LoVo (cell line): Measurements from ENCODE around the gene ARHGAP24.
"Not testable (repeated sequence)": the region's sequence is repeated elsewhere in the genome, so short reads cannot be mapped to it uniquely, and the experiment has no call there.

Experiments
- DNase-seq: peaks from one replicate; pipeline ENCODE4 v3.0.0-alpha.2; 2016; ENCODE audit warnings: low spot score

Gene ARHGAP24

GRCh38 chr4:85815796-85816459 lies 341.0 kb downstream of the ARHGAP24 start:
- no peak for DNase-seq

DNA sequence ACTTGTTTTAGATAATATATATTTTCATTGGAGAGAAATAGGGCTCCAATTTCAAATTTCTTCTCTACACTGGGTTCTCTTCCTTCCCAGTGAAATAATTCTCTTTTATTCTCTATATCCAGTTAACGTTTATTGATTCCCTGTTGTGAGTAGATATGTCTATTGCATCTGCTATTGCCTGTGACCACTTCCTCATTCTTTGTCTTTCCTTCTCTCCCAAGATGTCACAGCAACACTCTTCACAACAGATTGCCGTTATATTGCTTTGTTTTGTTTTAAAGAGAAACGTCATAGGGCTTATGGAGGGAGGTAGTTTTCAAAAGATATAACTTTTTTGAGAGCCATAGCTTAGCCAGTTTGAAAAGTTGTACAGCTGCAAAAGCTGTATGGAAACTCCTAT lies 343.8 kb downstream of the ARHGAP24 start:
- no peak for DNase-seq

DNA sequence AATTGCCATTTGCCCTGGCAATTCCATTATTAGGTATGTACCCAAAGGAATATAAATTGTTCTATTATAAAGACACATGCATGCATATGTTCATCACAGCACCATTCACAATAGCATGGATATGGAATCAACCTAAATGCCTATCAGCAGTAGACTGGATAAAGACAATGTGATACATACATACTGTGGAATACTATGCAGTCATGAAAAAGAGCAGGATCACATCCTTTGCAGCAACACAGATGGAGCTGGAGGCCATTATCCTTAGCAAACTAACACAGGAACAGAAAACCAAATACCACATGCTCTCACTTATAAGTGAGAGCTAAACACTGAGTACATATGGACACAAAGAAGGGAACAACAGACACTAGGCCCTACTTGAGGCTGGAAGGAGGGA lies 345.2 kb downstream of the ARHGAP24 start:
- not testable (repeated sequence) for DNase-seq

- no peak for DNase-seq
Measured at GRCh38 chr4:85821688-85822455, 346.9 kb downstream of the ARHGAP24 start.

GRCh38 chr4:85823295-85823694 lies 348.3 kb downstream of the ARHGAP24 start:
- DNase-seq, result no peak

GRCh38 chr4:85824166-85824945 lies 349.4 kb downstream of the ARHGAP24 start:
- no peak for DNase-seq

GRCh38 chr4:85826060-85826678 lies 351.2 kb downstream of the ARHGAP24 start:
- no peak for DNase-seq

GRCh38 chr4:85828027-85828890 lies 353.3 kb downstream of the ARHGAP24 start:
- no peak for DNase-seq

GRCh38 chr4:85829276-85830051 lies 354.5 kb downstream of the ARHGAP24 start:
- DNase-seq, result no peak

- no peak for DNase-seq
Measured at GRCh38 chr4:85831647-85832046, 356.7 kb downstream of the ARHGAP24 start.

DNA sequence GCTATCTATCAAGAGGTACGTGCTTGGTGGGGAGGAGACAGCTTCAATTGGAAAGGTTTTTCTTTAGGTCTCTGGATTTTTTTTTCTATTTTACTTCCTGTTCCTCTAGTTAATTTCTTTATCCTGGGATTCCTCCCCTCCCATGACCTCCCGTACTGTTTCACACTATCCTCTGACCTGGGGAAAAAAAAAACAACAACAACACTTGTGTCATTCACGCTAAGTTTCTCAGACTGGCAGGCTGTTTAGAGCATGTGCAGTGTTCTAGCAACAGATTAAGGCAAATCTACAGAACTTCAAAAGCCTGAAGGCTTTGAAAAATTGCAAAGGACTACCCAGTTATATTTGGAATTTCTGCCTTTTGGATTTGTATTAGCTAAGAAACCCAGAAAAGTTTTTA lies 358.4 kb downstream of the ARHGAP24 start:
- no peak for DNase-seq

DNA sequence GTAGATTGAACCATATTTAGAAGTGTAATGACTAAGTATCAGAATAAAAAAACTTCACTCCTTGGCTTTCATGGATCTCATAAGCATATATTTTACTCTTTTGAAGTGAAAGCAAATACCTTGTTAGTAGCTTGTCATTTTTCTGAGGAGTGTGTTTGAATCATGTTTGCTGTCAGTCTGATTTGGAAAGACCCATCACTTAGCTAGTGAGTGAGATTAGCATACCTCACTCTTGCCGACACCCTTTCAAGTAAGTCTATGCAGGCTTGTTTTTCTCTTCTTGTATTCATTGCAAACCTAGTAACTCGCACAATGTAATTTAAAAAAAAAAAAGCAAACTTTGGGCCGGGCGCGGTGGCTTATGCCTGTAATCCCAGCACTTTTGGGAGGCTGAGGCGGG lies 360.0 kb downstream of the ARHGAP24 start:
- DNase-seq, result no peak

DNA sequence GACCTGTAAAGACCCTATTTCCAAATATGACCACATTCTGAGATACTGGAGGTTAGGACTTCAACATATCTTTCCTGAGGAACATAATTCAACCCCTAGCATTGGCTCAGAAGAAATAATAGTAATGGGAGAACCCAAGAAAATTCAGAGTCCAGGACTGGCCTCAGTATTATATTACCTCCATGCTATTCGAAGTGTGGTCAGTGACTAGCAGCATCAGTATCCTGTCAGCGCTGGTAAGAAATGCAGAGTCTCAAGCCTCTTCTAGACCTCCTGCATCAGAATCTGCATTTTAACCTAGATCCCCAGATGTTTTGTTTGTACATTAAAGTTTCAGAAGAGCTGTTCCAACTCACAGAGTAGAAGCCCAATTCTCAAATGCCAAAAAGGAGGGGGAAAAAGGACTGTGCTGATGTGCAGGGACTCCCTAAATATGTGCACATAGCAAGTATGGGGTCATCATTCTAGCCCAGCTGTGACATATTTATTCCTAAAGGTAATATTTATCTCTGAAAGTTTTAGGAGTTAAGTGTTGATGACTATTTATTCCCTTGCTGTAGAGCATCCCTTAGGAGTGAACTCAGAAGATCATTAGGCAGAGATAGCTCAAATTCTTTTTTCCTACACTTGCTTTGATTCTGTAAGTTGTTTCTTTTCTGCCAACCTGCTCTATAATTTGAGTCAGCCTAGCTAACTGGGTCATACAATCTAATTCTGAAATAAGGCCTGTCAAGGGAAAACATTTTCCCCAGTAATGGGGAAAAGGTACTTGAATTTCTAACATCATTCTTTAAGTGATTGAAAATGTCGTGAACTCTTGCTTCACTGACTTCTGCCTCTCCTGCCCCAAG lies 361.9 kb downstream of the ARHGAP24 start:
- DNase-seq, result no peak

DNA sequence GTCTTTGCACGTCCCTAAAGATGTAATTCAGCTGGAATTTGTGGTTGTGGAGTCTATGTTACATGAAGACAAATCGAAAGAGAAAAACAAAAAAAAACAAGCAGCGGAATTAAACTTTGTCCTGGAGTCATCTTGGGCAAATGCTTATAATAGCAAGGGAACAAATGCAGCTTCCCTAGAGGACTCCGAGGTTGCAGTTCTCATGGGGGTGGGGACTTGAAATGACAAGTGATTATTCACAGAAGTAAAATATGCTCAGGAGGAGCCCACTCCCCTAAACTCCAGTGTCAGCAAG lies 362.4 kb downstream of the ARHGAP24 start:
- no peak for DNase-seq

DNA sequence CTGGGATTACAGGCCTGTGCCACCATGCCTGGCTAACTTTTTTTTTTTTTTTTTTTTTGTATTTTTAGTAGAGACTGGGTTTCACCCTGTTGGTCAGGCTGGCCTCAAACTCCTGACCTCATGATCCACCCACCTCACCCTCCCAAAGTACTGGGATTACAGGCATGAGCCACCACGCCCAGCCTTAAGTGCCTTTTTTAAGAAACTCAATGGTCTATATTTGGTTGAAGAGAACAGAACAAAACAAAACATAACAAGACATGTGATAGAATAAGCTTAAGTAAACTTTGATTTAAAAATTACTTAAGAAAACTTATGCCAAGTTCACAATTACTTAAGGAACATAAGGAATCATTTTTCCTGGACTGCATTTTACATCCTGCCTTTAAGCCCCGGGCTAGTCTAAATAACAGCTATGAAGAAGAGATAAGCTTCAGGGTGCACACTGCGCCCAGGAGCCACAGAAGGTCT lies 365.1 kb downstream of the ARHGAP24 start:
- DNase-seq, result not testable (repeated sequence)

DNA sequence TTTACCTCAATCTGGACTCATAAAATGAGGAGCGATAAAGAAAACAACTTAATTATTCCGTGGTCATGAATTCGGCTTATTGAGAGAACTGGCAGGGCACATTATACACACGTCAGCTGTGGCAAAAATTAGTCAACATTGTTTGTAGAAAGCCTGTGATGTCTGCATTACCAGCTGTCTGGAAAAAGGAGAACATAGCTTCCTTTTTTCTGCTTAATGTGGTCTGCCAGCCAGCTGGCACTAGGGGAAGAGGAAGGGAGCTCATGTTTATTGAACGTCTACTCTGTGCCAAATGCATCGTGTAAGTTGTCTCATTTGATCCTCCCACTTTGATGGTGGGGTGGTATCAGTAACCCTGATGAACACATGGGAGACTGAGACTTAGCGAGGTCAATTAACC lies 367.6 kb downstream of the ARHGAP24 start:
- no peak for DNase-seq

GRCh38 chr4:85853740-85854139 lies 378.8 kb downstream of the ARHGAP24 start:
- DNase-seq, result not testable (repeated sequence)

DNA sequence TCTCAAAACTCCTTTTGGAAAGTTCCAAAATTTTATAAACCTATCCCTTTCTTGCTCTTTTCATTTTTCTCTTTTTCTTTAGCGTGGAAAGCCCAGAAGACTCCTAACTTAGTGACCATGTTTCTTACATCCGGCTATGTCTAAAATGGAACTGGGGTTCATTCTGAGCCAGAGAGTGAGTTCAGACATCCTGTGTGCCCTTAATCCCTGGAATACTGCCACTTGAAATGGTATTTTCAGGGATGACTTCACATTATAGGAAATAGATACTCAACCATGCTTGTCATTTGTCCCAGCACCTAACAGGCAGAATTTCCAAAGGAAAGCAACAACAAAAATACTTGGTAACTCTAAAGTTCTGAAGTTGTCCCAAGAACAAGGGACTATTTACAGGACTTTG lies 379.6 kb downstream of the ARHGAP24 start:
- DNase-seq, result no peak

GRCh38 chr4:85860066-85860740 lies 385.3 kb downstream of the ARHGAP24 start:
- DNase-seq, result no peak
